Choroid plexus epithelial cell (primary cell): ENCODE data around the gene B3GNT8.

Source experiments
- DNase-seq: peaks from one replicate; pipeline ENCODE4 v3.0.0-alpha.2; 2010; ENCODE audit warnings: low read depth
- H3K4me3 ChIP-seq: 2 replicates; pipeline ENCODE4 v1.5.1; 2011; ENCODE audit warnings: low read depth, mild to moderate bottlenecking, control low read depth, low read length, moderate library complexity
- TF ChIP-seq, protein P1 (sequence below): conservative IDR thresholded peaks from 2 replicates; pipeline ENCODE4 v1.5.1; 2011; ENCODE audit warnings: low read depth, mild to moderate bottlenecking, control low read depth, inconsistent platforms, low read length, moderate library complexity

The B3GNT8 gene

DNA sequence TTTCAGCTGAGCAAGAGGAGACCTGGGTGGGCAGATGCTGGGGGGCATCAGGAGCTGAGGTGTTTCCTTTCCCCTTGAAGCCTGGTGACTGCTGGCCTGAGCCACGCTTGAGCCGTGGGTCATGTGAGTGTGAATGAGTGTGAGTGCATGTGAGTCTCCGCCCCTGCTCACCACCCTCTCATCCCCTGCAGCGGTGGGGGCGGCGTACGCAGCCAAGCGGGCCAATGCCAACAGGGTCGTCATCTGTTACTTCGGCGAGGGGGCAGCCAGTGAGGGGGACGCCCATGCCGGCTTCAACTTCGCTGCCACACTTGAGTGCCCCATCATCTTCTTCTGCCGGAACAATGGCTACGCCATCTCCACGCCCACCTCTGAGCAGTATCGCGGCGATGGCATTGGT lies 5.2 kb downstream of the B3GNT8 start:
- no peak overlapping the region for H3K4me3 ChIP-seq
- TF ChIP-seq, protein P1, sequence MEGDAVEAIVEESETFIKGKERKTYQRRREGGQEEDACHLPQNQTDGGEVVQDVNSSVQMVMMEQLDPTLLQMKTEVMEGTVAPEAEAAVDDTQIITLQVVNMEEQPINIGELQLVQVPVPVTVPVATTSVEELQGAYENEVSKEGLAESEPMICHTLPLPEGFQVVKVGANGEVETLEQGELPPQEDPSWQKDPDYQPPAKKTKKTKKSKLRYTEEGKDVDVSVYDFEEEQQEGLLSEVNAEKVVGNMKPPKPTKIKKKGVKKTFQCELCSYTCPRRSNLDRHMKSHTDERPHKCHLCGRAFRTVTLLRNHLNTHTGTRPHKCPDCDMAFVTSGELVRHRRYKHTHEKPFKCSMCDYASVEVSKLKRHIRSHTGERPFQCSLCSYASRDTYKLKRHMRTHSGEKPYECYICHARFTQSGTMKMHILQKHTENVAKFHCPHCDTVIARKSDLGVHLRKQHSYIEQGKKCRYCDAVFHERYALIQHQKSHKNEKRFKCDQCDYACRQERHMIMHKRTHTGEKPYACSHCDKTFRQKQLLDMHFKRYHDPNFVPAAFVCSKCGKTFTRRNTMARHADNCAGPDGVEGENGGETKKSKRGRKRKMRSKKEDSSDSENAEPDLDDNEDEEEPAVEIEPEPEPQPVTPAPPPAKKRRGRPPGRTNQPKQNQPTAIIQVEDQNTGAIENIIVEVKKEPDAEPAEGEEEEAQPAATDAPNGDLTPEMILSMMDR = no peak
- DNase-seq = no peak

DNA sequence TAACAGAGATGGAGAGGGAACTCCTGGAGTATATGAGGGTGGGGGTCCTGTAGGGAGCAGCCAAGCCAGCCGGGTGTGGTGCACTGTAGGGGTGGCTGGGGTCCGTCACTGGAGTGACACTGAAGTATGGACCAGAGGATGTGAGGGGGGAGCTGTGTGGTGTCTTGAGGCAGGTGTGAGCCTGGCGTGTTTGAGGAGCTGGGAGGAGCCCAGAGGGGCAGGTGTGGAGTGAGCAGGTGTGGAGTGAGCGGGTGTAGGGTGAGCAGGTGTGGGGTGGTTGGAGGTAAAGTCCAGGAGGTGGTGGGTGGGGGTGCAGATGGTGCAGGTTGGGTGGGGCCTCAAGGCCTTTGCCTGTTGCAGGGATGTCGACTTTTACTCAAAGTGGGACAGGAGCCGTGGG lies 5.9 kb downstream of the B3GNT8 start:
- no peak overlapping the region for H3K4me3 ChIP-seq
- TF ChIP-seq, protein P1 = no peak
- no peak for DNase-seq

DNA sequence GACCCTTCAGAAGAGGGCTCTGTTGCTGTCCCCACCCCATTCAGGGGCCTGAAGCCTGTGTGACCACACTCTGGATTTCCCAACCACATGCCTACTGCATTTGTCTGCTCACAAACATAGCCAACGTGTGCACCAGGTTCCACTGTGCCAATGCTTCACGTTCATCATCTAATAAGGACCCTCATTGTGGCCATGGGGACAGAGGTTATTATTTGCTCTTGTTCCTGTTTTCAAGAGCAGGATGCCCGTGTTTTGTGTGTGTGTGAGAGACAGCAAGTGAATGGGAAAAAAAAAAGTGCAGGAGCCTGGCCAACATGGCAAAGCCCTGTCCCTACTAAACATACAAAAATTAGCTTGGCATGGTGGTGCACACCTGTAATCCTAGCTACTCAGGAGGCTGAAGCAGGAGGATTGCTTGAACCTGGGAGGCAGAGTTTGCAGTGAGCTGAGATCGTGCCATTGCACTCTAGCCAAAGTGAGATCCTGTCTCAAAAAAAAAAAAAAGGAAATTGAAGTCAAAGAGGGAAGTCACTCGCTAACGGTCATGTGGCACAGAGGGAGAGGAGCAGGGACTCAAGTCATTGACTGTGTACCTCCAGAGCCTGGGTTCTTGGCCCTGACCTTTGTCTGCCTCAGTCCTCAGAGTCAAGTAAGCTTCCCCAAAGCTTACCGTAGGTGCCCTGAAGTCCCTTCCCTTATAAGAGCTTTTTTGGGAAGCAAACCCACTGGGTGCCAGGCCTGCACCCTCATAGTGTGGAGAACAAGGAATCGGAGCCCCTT lies 6.9 kb downstream of the B3GNT8 start:
- TF ChIP-seq, protein P1 = no peak
- H3K4me3 ChIP-seq = no peak overlapping the region
- DNase-seq = no peak

DNA sequence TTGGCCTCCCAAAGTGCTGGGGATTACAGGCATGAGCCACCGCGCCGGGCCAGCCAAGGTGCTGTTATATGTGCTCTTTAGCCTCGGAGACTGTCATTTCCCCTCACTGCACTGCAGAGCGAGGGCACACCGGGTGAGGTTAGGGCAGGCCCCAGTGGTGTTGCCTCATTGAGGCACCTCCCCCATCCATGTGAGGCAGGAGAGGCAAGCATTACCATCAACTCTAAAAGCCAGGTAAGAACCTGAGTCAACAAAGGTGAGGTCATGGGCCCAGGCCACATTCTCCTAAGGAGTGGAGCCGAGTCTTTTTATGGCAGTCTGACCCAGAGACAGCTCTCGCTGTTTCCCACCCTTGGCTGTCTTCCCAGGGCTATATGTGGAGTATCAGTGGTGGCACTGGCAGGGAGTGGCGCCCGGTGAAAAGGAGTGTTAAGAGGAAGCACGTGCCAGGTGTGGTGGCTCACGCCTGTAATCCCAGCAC lies 10.9 kb downstream of the B3GNT8 start:
- DNase-seq = no peak
- no peak overlapping the region for H3K4me3 ChIP-seq
- TF ChIP-seq, protein P1 = no peak

DNA sequence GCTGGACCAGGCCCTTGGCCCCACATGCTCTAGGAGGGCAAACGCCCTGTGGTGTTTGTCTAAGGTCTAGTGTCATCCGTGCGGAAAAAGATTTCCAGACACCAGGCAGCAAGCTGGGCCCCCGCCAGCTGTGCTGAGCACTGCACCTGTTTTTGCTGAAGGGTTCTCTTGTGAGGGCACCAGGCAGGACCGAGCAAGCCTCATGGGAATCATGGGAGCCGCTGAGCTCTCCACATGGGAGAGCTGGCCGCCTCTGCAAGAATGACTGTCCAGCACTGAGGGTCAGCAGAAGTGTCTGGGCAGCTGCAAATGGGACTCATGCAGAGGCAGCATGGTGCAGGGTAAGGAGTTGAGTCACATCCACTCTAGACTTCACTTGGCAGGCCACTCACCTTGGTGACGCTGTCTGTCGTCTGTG lies 12.0 kb downstream of the B3GNT8 start:
- no peak for DNase-seq
- TF ChIP-seq, protein P1 = no peak
- no peak overlapping the region for H3K4me3 ChIP-seq

DNA sequence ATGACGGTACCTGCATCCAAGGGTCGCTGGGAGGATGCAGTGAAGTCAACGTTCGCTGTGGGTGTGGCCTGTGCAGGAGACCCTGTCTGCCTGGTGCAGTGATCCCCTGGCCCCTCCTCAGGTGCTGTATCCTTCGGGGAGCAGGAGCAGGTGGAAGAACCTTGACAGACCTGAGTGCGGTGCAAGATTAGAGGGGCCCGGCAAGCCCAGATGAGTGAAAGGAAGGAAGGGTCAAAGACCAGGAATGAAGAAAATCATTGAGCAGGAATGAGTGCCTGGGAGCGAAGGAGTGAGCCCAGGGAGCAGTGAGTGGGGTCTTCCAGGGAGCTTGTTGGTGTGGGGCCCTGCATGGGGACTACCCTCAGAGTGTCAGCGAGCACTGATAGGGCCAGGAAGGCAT lies 12.7 kb downstream of the B3GNT8 start:
- no peak overlapping the region for H3K4me3 ChIP-seq
- DNase-seq = no peak
- TF ChIP-seq, protein P1 = no peak

DNA sequence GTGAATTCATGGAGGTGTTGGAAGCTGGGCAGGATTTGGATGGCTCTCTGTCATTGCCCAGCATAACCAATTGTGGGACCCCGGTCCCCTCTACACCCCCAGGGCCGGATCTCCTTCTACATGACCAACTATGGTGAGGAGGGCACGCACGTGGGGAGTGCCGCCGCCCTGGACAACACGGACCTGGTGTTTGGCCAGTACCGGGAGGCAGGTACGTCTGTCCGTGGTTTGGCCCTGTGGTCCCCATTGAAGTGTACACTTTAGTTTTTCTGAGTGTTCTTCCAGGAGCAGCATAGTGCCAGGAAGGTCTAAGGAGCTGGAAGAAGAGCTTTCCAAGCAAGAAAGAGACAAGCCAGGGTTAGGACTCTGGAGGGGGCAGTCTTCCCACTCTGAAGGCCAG lies 13.2 kb downstream of the B3GNT8 start:
- TF ChIP-seq, protein P1 = no peak
- no peak for DNase-seq
- no peak overlapping the region for H3K4me3 ChIP-seq
